ENCODE results near the gene CARD14.

CARD14 gene

GRCh38 chr17:80126449-80126715 lies 43.4 kb upstream of the CARD14 start:
- DNase-seq (ENCODE audit: low read depth): no peak
- TF ChIP-seq, protein P1, sequence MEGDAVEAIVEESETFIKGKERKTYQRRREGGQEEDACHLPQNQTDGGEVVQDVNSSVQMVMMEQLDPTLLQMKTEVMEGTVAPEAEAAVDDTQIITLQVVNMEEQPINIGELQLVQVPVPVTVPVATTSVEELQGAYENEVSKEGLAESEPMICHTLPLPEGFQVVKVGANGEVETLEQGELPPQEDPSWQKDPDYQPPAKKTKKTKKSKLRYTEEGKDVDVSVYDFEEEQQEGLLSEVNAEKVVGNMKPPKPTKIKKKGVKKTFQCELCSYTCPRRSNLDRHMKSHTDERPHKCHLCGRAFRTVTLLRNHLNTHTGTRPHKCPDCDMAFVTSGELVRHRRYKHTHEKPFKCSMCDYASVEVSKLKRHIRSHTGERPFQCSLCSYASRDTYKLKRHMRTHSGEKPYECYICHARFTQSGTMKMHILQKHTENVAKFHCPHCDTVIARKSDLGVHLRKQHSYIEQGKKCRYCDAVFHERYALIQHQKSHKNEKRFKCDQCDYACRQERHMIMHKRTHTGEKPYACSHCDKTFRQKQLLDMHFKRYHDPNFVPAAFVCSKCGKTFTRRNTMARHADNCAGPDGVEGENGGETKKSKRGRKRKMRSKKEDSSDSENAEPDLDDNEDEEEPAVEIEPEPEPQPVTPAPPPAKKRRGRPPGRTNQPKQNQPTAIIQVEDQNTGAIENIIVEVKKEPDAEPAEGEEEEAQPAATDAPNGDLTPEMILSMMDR (conservative IDR thresholded peaks at IDR 0.05; ENCODE audit: low read length): no peak

DNA sequence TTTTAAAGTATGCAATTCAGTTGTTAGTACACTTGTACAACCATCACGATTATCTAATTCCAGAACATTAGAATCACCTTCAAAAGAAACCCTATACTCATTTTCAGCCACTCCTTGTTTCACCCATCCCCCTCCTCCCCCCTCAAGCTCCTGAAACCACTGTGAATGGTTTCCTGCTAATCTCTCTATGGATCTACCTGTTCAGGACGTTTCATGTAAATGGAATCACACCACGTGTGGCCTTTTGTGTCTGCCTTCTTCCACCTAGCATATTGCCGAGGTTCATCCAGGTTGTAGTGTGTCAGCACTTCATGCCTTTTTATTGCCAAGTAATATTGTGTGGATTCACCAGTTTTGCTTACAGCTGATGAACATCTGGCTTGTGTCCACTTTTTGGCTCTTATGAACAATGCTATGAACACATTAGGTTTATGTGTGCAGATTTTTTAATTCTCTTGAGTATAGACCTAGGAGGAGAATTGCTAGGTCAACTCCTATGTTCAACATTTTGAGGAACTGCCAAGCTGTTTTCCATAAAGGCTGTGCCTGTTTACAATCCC lies 40.7 kb upstream of the CARD14 start:
- TF ChIP-seq, protein P1 (conservative IDR thresholded peaks at IDR 0.05; ENCODE audit: low read length): no peak
- H3K4me3 ChIP-seq (ENCODE audit: low read length): no peak overlapping the region
- DNase-seq (ENCODE audit: low read depth): peak; percentile 17

More at GRCh38 chr17:80126449-80126715, 43.4 kb upstream of the CARD14 start:
- H3K4me3 ChIP-seq (ENCODE audit: low read length): no peak overlapping the region

DNA sequence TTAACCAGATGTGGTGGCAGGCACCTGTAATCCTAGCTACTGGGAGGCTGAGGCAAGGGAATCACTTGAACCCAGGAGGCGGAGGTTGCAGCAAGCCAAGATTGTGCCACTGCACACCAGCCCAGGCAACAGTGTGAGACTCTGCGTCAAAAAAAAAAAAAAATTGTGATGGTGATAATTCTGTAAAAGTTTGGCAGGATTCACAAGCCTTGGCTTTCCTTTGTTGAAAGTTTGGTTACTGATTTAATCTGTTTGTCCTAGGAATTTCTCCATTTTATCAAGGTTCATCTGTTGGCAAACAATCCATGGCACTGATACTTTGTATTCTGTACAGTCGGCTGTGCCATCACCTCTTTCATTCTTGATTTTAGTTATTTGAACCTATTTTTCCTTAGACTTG lies 38.8 kb upstream of the CARD14 start:
- no peak for DNase-seq (ENCODE audit: low read depth)
- no peak overlapping the region for H3K4me3 ChIP-seq (ENCODE audit: low read length)
- TF ChIP-seq, protein P1 (conservative IDR thresholded peaks at IDR 0.05; ENCODE audit: low read length): no peak

GRCh38 chr17:80132906-80133625 lies 36.8 kb upstream of the CARD14 start:
- no peak for DNase-seq (ENCODE audit: low read depth)
- TF ChIP-seq, protein P1 (conservative IDR thresholded peaks at IDR 0.05; ENCODE audit: low read length): no peak
- H3K4me3 ChIP-seq (ENCODE audit: low read length): no peak overlapping the region

GRCh38 chr17:80133626-80133970 lies 36.2 kb upstream of the CARD14 start:
- DNase-seq (ENCODE audit: low read depth): no peak
- TF ChIP-seq, protein P1 (conservative IDR thresholded peaks at IDR 0.05; ENCODE audit: low read length): no peak
- no peak overlapping the region for H3K4me3 ChIP-seq (ENCODE audit: low read length)

GRCh38 chr17:80137131-80137530 lies 32.7 kb upstream of the CARD14 start:
- TF ChIP-seq, protein P1 (conservative IDR thresholded peaks at IDR 0.05; ENCODE audit: low read length): no peak
- no peak overlapping the region for H3K4me3 ChIP-seq (ENCODE audit: low read length)
- no peak for DNase-seq (ENCODE audit: low read depth)

DNA sequence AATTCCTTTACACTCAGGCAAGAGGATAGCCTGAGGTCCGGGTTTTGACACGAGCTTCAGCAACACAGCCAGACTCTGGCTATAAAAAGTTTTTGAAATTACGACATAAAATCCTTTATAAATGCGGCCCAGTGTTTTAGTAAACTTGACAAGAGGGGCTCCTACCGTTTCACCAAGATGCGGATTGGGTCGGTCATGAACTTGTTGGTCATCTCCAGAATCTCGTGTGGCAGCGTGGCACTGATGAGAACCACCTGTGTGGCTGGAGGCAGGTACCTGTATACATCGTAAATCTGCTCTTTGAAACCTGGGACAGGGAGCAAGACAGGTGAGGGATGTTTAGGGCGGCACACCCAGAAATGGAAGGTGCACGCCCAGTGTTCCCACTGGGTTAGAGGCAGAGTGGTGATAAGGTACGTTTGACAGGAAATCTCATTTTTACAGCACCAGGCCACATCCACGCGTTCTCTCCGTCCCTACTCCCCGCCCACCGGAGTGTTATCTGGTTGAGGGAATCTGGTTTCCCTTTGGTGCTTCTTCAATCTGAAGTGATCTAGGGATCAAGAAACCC lies 30.9 kb upstream of the CARD14 start:
- H3K4me3 ChIP-seq (ENCODE audit: low read length): no peak overlapping the region
- TF ChIP-seq, protein P1 (conservative IDR thresholded peaks at IDR 0.05; ENCODE audit: low read length): no peak
- DNase-seq (ENCODE audit: low read depth): no peak
